CD4-positive, alpha-beta T cell treated with Interferon gamma for 1 hour (primary cell): ENCODE data around the gene OSER1.
"Not testable (repeated sequence)": the region's sequence is repeated elsewhere in the genome, so short reads cannot be mapped to it uniquely, and the experiment has no call there.

Source experiments
- DNase-seq: peaks from one replicate; pipeline ENCODE4 v3.0.0-alpha.2; 2020

Gene OSER1

GRCh38 chr20:44210406-44211176 lies at the start of gene OSER1:
Gene OSER1 (minus strand): TSS chr20:44210771. CDS start chr20:44206957, 3,814 bp downstream.
- DNase-seq: peak; percentile 98

- DNase-seq: no peak
Observed at GRCh38 chr20:44258226-44258890, 47.8 kb upstream of the OSER1 start.

- no peak for DNase-seq
Observed at GRCh38 chr20:44256961-44257360, 46.4 kb upstream of the OSER1 start.

GRCh38 chr20:44255942-44256341 lies 45.4 kb upstream of the OSER1 start:
- DNase-seq: no peak

GRCh38 chr20:44254073-44254472 lies 43.5 kb upstream of the OSER1 start:
- DNase-seq: no peak

GRCh38 chr20:44253528-44253927 lies 43.0 kb upstream of the OSER1 start:
- DNase-seq: no peak

DNA sequence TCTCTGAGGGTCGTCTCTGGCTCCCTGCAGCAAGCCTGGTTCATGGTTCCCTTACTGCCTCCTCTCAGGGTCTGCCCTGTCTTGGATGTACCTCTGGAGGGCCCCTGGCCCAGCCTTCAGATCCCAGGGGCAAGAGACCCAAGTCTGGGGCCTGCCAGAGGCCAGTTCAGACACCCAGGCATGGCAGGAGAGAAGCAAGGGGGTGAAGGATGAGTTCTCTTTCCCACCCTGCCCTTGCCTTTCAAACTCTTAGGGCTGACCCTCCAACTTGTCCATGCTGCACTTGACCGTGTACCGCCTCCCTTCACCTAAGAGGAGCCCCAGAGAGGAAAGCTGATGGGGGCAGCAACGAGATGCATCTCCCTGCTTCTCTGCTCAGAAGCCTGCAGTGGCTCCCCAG lies 40.7 kb upstream of the OSER1 start:
- DNase-seq: no peak

- no peak for DNase-seq
Observed at GRCh38 chr20:44248410-44248759, 37.8 kb upstream of the OSER1 start.

- DNase-seq: no peak
Observed at GRCh38 chr20:44247586-44248409, 37.2 kb upstream of the OSER1 start.

- DNase-seq: no peak
Observed at GRCh38 chr20:44247131-44247571, 36.6 kb upstream of the OSER1 start, which contains the start of gene GDAP1L1. Gene GDAP1L1 (plus strand): TSS chr20:44247308. CDS start chr20:44247335, 27 bp downstream.

GRCh38 chr20:44245977-44246376 lies 35.4 kb upstream of the OSER1 start:
- no peak for DNase-seq

DNA sequence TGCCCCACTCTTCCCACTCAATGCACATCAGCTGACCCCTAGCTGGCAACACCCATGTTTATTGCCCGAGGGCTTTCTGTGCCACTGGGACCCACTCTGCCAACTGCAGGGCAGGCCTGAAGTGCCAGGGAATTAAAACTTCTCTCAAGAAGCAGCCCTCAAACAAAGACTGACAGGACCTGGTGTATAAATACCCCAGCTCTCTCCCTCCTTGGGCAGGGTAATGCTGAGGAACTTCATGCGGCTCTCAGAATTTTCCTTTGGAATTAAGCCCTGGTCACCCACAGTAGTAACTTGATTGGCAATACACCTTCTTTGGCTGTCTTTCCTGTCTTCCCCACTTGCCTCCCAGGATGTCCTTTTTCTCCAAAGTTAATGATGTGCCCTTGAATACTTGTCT lies 31.2 kb upstream of the OSER1 start:
- no peak for DNase-seq

DNA sequence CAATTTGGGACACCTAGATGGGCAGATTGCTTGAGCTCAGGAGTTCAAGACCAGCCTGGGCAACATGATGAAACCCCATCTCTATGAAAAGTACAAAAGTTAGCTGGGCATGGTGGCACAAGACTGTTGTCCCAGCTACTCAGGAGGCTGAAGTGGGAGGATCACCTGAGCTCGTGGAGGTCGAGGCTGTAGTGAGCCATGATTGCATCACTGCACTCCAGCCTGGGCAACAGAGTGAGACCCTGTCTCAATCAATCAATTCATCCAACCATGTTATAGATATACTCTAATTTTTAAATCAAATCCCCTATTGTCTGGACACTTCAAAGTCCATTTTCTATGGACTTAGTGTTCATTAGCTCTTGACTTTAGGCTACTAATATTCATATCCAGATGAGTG lies 26.3 kb upstream of the OSER1 start:
- DNase-seq: not testable (repeated sequence)

DNA sequence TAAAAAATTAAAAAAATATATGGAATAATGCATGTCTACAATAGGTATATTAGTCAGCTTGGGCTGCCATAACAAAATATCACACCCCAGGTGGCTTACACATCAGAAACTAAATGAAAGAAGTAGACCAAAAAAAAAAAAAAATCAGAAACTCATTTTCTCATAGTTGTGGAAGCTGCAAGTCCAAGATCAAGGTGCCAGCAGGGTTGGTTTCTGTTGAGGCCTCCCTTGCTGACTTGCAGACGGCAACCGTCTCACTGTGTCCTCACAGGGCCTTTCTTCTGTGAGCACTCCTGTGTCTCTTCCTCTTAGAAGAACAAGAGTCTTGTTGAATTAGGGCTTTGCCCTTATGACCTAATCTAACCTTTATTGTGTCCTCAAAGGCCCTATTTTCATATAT lies 25.1 kb upstream of the OSER1 start:
- DNase-seq: no peak

DNA sequence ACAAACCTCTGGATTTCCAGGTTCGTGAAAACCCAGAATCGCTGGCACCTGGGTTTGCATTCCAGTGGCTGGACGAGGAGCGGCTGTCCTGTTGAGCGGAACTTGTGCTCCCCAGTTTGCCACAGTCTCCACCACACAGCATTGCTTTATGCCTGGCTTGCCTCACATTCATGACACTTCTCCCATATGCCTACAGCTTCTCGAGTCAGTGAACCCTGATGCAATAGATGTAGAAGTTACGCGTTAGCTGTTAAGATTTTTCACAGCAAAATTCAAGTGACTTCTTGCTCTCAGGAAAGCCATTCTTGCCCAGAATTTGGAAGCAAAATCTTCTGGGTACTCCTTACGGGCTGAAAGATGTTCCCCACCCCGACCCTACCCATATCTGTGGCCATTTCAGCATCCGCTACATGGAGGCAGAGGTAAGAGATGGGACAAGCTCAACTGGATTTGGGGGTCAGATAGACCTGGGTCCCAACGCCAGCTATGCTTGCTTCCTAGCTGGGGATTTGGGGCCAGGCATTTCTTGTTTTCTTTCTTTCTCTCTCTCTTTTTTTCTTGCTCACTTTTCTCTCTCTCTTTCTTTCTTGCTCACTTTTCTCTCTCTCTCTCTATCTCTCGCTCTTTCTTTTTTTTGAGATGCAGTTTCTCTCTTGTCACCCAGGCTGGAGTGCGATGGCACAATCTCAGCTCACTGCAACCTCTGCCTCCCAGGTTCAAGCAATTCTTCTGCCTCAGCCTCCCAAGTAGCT lies 24.2 kb upstream of the OSER1 start:
- DNase-seq: no peak

GRCh38 chr20:44233436-44234016 lies 23.0 kb upstream of the OSER1 start:
- no peak for DNase-seq

GRCh38 chr20:44232469-44232856 lies 21.9 kb upstream of the OSER1 start:
- DNase-seq: not testable (repeated sequence)

DNA sequence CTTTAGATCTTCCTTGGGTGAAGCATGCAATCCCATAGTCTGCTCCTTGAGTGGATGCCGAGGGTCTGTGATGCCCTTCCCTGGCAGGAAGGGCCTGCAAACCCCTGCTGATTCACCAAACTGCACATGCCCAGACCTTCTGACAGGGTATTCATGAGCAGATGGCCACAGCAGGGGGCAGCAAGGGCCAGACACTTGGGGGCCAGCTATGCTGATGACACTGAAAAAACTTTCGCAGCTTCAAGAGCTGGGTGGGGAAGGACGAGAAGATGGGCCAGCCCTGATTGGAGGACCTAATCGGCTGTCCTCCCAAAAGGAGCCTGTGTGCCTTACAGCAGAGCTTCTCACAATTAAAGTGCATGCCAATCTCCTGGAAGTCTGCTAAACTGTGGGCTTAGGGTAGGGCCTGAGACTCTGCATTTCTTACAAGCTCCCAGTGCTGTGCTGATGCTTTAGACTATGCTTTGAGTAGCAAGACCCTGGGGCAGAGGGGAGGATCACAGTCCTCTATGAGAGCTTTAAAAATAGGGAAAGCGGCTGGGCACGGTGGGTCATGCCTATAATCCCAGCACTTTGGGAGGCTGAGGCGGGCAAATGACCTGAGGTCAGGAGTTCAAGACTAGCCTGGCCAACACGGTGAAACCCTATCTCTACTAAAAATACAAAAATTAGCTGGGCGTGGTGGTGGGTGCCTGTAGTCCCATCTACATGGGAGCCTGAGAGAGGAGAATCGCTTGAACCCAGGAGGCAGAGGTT lies 21.3 kb upstream of the OSER1 start:
- no peak for DNase-seq

DNA sequence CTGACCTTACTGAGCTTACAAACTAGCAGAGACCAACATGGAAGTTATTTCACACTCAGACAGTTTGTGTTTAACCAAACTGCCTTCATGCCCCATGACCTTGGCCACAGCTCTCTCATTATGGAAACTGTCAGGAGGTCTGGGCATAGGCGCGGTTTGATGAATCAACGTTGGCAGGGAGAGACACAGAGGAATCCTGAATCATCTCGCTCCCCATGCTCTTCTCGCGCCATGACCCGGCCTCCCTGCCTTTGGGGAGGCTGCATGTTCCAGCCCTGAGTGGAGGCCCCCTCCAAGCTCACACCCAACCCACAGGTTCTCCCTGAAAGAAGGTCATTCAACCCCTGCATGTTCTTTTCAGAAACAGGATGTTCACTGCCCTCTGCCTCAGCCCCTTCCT lies 20.6 kb upstream of the OSER1 start:
- no peak for DNase-seq

GRCh38 chr20:44228465-44229258 lies 18.1 kb upstream of the OSER1 start:
- DNase-seq: no peak

DNA sequence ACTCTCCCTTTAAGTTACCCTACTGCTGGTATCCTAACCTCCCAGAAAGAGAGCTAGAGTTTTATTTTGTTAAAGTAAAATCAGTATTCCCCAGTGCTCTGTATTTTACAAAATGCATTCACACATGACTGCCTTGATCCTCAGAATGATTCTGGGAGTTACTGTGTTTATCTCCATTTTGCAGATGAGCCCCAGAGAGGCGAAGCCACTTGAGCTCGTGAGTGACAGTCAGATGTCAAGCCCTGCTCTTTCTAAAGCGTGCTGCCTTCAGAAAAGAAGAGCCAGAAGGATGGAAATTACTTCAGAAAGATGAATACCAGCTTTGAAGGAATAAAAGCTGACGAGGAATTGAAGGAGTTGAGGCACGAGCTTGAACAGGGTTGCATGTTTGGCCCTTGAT lies 14.1 kb upstream of the OSER1 start:
- no peak for DNase-seq
